Ovary (tissue), 9 donors: ENCODE measurements around the gene BIN2. TPM values are rescaled to one million over a fixed set of nuclear protein-coding genes. Genes with fewer than 3 reads are reported as not detected.

Experiments used
- DNase-seq, 5 donors: peaks; one replicate each; pipeline ENCODE4 v3.0.0-alpha.2; 2019 to 2020
- H3K27ac ChIP-seq, 2 donors: fragments of 200-600 bp; one replicate each; pipeline versions ENCODE4 v1.5.1 to v1.8.0; 2019 to 2022
- H3K27me3 ChIP-seq: fragments of 200-600 bp; one replicate; pipeline ENCODE4 v1.8.0; 2022
- H3K36me3 ChIP-seq: fragments of 200-600 bp; sonication (generic); one replicate; pipeline ENCODE4 v1.5.1; 2019
- H3K4me1 ChIP-seq: one replicate; pipeline ENCODE4 v1.8.1; 2013; ENCODE audit warnings: mild to moderate bottlenecking, moderate library complexity; ENCODE audit not compliant: insufficient read depth
- H3K4me3 ChIP-seq: fragments of 200-600 bp; sonication (generic); one replicate; pipeline ENCODE4 v1.5.1; 2017
- H3K9me3 ChIP-seq, 2 donors: fragments of 200-600 bp in 1 of 2; sonication (generic) in 1 of 2; one replicate each; pipeline versions ENCODE4 v1.5.1 to v1.8.1; 2013 to 2019; ENCODE audit warnings: mild to moderate bottlenecking in 1 of 2, moderate library complexity in 1 of 2
- EP300 ChIP-seq: sonication (generic); formaldehyde crosslinking; IDR thresholded peaks from one replicate; pipeline ENCODE4 v1.6.1; 2017; ENCODE audit warnings: antibody characterized with exemption
- POLR2A ChIP-seq: fragments of 450-650 bp; IDR thresholded peaks from one replicate; pipeline ENCODE4 v1.6.1; 2017; ENCODE audit warnings: antibody characterized with exemption, mild to moderate bottlenecking, moderate library complexity
- WGBS, 3 donors: extraction: QIAGEN DNeasy Blood & Tissue Kit in 1 of 3; methylation state at CpG; one replicate each; pipeline versions ENCODE4 v1.1.5 to v1.1.7; 2013 to 2017; 5-methylcytosine and 5-hydroxymethylcytosine counted together
- intact Hi-C, 4 donors: fragments of 100-400 bp; cut with DNase I; formaldehyde crosslinking; loops; one replicate each; pipeline versions ENCODE4 v1.11.0 to v1.15.1; 2022 to 2023
- polyA plus RNA-seq, 2 donors: library from polyadenylated mRNA; stranded (reverse); fragments of 200-250 nt in 1 of 2; fragments of 350-450 nt in 1 of 2; fragmentation: Illumina TruSeq in 1 of 2; extraction: RNeasy Lipid Tissue Mini Kit (QIAGEN cat#74804) in 1 of 2; gene quantifications; one replicate each; pipeline ENCODE4 v1.2.3, GENCODE V29; 2013 to 2014
- total RNA-seq, 7 donors: library from RNA; depleted of rRNA in 2 of 7; stranded (reverse); fragments of >200 nt in 2 of 7; fragmentation: NEBNext Ultra II Directional in 3 of 7; extraction: Animal tissue kit (Norgen Biotek cat#: 25700) in 3 of 7; gene quantifications; one replicate each; pipeline versions ENCODE4 v1.1.0 to v1.2.4, GENCODE V29; 2016 to 2023
- TF ChIP-seq, protein P1 (sequence below), 3 donors: fragments of 450-650 bp in 2 of 3; fragments of 200-600 bp in 1 of 3; IDR thresholded peaks; one replicate each; pipeline versions ENCODE4 v1.5.1 to v1.8.0; 2016 to 2022; ENCODE audit warnings: antibody characterized with exemption in 3 of 3, mild to moderate bottlenecking in 1 of 3
- donor health status: DM: no; HTN: no; CAD: no; lungs with moderate emphysema.
- donor health status: DM: no; HTN: no; CAD: no.
- donor health status: Bipolar disorder and iron deficiency.
- donor health status: DM: yes; HTN: yes; CAD: no.
- donor health status: DM: no; HTN: no; CAD: no.
- donor health status: DM: yes; HTN: yes; CAD: no.

The BIN2 gene
- total and polyA plus RNA-seq, 9 donors: 1.1 to 7.6 (median 1.5) TPM

DNA sequence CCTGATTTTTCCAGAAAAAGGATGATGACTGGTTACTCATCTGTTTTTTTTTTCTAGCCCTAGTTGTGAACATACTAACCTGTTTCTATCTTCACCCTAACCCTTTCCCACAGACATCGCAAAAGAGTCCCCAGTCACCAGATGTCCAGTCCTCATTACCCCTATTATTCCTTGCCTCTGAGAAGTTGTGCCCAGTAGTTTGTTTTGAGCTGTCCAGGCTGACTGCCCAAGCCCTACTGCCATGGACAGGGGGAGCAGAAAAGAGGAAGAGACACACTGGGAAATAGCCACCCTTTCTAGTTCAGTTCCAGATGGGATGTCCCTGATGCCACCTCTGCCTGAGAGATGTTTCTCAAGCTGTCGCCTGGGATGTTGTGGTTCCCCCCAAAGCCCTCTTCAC, 36.3 kb upstream of the BIN2 start:
- Histone ChIP-seq H3K4me1 (no peaks in the 10 kb centered on the region), H3K27ac (no peak overlapping the region), H3K9me3 (no peaks in the 10 kb centered on the region), H3K4me3 (no peak overlapping the region), H3K27me3 (no peaks in the 10 kb centered on the region), H3K36me3 (no peaks in the 10 kb centered on the region)
- 91 to 95% (median 91%) methylated on average over 2 of the region's 2 CpGs for WGBS, 3 donors
- intact Hi-C loops: no loop called here
- TF ChIP-seq, protein P1, sequence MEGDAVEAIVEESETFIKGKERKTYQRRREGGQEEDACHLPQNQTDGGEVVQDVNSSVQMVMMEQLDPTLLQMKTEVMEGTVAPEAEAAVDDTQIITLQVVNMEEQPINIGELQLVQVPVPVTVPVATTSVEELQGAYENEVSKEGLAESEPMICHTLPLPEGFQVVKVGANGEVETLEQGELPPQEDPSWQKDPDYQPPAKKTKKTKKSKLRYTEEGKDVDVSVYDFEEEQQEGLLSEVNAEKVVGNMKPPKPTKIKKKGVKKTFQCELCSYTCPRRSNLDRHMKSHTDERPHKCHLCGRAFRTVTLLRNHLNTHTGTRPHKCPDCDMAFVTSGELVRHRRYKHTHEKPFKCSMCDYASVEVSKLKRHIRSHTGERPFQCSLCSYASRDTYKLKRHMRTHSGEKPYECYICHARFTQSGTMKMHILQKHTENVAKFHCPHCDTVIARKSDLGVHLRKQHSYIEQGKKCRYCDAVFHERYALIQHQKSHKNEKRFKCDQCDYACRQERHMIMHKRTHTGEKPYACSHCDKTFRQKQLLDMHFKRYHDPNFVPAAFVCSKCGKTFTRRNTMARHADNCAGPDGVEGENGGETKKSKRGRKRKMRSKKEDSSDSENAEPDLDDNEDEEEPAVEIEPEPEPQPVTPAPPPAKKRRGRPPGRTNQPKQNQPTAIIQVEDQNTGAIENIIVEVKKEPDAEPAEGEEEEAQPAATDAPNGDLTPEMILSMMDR (IDR thresholded peaks at IDR 0.05): no peak
- no peak for TF ChIP-seq POLR2A
- no peak for TF ChIP-seq EP300
- DNase-seq: no peak

DNA sequence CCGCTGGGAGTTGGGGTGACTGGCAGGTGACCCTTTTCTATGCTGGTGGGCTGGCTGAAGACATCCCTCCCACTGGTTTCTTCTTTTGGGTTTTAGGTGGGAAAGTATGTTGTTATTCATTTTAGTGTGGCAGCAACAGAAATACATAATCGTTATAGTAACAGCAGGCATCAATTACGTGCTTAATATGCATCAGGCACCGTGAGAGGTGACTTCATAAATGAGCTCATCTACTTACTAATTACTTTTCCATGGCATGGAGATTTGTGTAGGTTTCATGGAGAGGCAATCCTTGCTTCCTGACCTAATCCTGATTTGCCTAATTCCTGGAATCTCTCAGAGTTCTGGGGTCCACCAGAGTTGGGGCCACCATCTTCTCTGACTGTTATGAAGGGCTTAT, 35.9 kb upstream of the BIN2 start:
- no peak for TF ChIP-seq POLR2A
- 83 to 93% (median 87%) methylated on average over 4 of the region's 4 CpGs for WGBS, 3 donors
- intact Hi-C loops: no loop called here
- H3K27me3 ChIP-seq: no peaks in the 10 kb centered on the region
- H3K36me3 ChIP-seq: no peaks in the 10 kb centered on the region
- no peak overlapping the region for H3K4me3 ChIP-seq
- DNase-seq: no peak
- no peaks in the 10 kb centered on the region for H3K4me1 ChIP-seq
- no peaks in the 10 kb centered on the region for H3K9me3 ChIP-seq
- no peak overlapping the region for H3K27ac ChIP-seq

DNA sequence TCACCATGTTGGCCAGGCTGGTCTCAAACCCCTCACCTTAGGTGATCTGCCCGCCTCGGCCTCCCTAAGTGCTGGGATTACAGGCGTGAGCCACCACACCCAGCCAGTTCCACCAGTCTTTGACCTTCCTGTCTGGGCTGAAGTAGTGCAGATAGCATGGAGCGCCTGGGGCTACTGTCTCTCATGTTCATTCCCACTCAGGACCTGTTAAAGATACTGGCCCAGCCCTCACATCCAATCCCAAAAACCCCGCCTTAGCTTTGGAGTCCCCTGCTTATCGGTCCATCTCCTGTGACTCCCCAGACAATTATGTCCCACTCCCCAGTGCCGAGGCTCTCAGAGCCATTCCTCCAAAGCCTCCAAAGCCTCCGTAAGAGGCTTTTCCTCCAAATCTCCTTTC, 34.5 kb upstream of the BIN2 start:
- Histone ChIP-seq H3K4me1 (no peaks in the 10 kb centered on the region), H3K4me3 (no peak overlapping the region), H3K9me3 (no peaks in the 10 kb centered on the region), H3K27ac (no peak overlapping the region), H3K36me3 (no peaks in the 10 kb centered on the region), H3K27me3 (no peaks in the 10 kb centered on the region)
- TF ChIP-seq, protein P1 (IDR thresholded peaks at IDR 0.05): no peak
- TF ChIP-seq POLR2A (no peak), EP300 (no peak)
- DNase-seq: no peak
- intact Hi-C loops: no loop called here
- WGBS, 3 donors: 93 to 97% (median 97%) methylated on average over 8 of the region's 8 CpGs

DNA sequence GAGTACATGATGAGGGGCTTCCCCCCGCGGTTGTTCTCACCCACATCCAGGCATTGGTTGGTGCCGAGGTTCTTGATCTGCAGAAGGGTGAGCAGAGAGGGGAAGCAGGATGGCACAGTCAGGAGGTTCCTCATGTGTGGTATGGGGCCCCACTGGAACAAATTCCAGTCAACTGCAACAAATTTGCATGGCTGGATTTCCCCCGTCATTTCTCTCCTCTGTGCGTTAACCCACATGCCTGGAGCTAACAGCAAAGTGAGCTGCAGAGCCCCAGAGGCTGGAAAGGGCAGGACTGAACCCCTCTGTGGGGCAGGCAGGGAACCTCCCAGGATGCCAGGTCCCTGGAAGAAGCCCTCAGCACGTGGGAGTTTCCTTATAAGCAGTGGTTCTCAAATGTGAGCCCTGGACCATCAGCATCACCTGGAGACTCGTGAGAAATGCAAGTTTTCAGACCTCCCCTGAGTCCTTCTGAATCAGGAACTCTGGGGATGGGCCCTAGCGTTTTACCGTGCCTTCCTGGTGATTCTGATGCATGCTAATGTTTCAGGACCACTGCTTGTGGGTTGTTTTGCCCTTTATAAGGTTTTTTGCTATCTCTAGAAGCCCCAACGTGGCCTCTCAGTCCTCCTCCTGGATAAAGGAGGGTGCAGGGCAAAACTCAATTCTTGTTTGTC, 33.5 kb upstream of the BIN2 start:
- no peak for TF ChIP-seq EP300
- 82 to 86% (median 85%) methylated on average over 10 of the region's 10 CpGs for WGBS, 3 donors
- H3K4me3 ChIP-seq: no peak overlapping the region
- intact Hi-C loops: no loop called here
- H3K27me3 ChIP-seq: no peaks in the 10 kb centered on the region
- H3K9me3 ChIP-seq: no peaks in the 10 kb centered on the region
- H3K4me1 ChIP-seq: no peaks in the 10 kb centered on the region
- no peak for DNase-seq
- H3K27ac ChIP-seq: no peak overlapping the region
- H3K36me3 ChIP-seq: no peaks in the 10 kb centered on the region

DNA sequence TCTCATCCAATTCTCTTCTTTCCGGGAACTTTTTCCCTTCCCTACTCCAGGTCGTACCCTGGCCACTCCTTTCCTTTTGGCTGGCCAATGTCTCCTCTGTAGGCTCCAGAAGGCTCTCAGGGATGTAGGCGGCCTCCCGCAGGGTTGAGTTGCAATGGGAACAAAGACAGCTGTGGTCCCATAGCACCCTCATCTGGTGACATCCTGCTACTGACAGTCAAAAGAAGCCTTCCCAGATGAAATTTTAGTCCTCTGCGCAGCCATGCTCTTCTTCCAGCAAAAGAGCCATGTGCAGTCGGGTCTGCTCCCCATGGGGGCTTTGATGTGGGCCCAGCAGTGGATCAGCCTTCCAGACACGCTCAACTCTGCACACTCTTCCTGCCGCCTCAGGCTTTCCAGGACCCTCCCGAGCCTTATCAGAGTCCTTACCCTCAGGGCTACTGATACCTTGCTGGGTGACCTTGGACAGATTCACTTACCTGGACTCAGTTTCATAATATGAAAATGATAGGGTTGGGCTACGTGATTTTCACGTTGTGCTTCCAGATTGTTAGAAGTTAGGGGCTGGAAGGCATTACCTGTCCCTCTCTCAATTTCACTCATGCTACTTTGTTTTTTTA, 28.0 kb upstream of the BIN2 start:
- Histone ChIP-seq H3K4me1 (no peaks in the 10 kb centered on the region), H3K36me3 (no peaks in the 10 kb centered on the region), H3K9me3 (no peaks in the 10 kb centered on the region), H3K27me3 (no peaks in the 10 kb centered on the region), H3K27ac (no peak overlapping the region), H3K4me3 (no peak overlapping the region)
- intact Hi-C loops: no loop called here
- no peak for DNase-seq
- TF ChIP-seq, protein P1 (IDR thresholded peaks at IDR 0.05): no peak
- no peak for TF ChIP-seq POLR2A
- TF ChIP-seq EP300: no peak
- WGBS, 3 donors: 46 to 51% (median 46%) methylated on average over 11 of the region's 11 CpGs
